Endothelial cell of umbilical vein (primary cell): ENCODE measurements around the gene ACOX1. TPM values are rescaled to one million over a fixed set of nuclear protein-coding genes. Genes with fewer than 3 reads are reported as not detected.

Experiments
- Bru-seq: library from RNA; stranded (reverse); fragments of 400-500 nt; gene quantifications from one replicate; lab custom pipeline; 2021; lab: Mats Ljungman, UMichigan
- BruChase-seq, 2 experiments: library from RNA; stranded (reverse); fragments of 400-500 nt; gene quantifications; one replicate each; lab custom pipeline; 2021; lab: Mats Ljungman, UMichigan
- BruUV-seq: library from RNA; stranded (reverse); fragments of 400-500 nt; replicated peaks from 2 replicates; lab custom pipeline; 2021; lab: Mats Ljungman, UMichigan
- CTCF ChIA-PET: fragments of 300-600, 350-600 bp; sonication (Branson Sonifier 250); formaldehyde crosslinking; loops from one replicate; lab custom pipeline; 2021; ENCODE audit warnings: antibody characterized with exemption, inconsistent platforms; lab: Charles Lee
- POLR2A ChIA-PET: fragments of 300-600, 350-600 bp; sonication (Branson Sonifier 250); formaldehyde crosslinking; loops from one replicate; lab custom pipeline; 2021; ENCODE audit warnings: antibody characterized with exemption, inconsistent platforms; lab: Charles Lee
- DNase-seq: peaks from one replicate; pipeline ENCODE4 v3.0.0-alpha.2; 2011; ENCODE audit warnings: low read depth, low spot score
- FAIRE-seq: peaks from 2 replicates; lab custom pipeline; 2011; peaks lifted over from hg19 to GRCh38; lab: Jason Lieb, UNC
- H2AFZ ChIP-seq: 2 replicates; pipeline ENCODE4 v1.6.0; 2012; ENCODE audit warnings: low read depth, low read length, control low read depth, inconsistent platforms
- H3K27ac ChIP-seq: 2 replicates; pipeline ENCODE4 v1.5.1; 2011; ENCODE audit warnings: low read depth, mild to moderate bottlenecking, control low read depth, low read length, moderate library complexity; ENCODE audit not compliant: insufficient read depth
- H3K27me3 ChIP-seq, 2 experiments: 2 replicates each; pipeline versions ENCODE4 v1.6.0 to v1.6.1; 2011; ENCODE audit warnings: low read length in 2 of 2, mixed read lengths in 1 of 2; ENCODE audit not compliant: control insufficient read depth in 2 of 2, insufficient read depth in 2 of 2
- H3K36me3 ChIP-seq, 2 experiments: 2 replicates in 1 of 2; 3 replicates in 1 of 2; pipeline ENCODE4 v1.5.1; 2011; ENCODE audit warnings: low read length in 2 of 2, mild to moderate bottlenecking in 1 of 2, moderate library complexity in 1 of 2; ENCODE audit not compliant: control insufficient read depth in 2 of 2, insufficient read depth in 2 of 2; ENCODE audit errors: extremely low read depth in 1 of 2
- H3K4me1 ChIP-seq: 3 replicates; pipeline ENCODE4 v1.5.1; 2011; ENCODE audit warnings: mild to moderate bottlenecking, low read length; ENCODE audit not compliant: control insufficient read depth, insufficient read depth; ENCODE audit errors: extremely low read depth
- H3K4me2 ChIP-seq: 2 replicates; pipeline ENCODE4 v1.6.1; 2011; ENCODE audit warnings: low read length, control low read depth, mixed read lengths; ENCODE audit not compliant: insufficient read depth
- H3K4me3 ChIP-seq, 3 experiments: fragments of 200-600 bp in 1 of 3; sonication (generic), shearing (Covaris generic) in 1 of 3; replicated peaks in 1 of 3; 2 replicates each; pipeline ENCODE4 v1.5.1; 2011 to 2016; ENCODE audit warnings: control low read depth in 3 of 3, low read length in 3 of 3, mild to moderate bottlenecking in 2 of 3, inconsistent platforms in 1 of 3, low read depth in 1 of 3, moderate library complexity in 1 of 3; ENCODE audit not compliant: insufficient read depth in 1 of 3
- H3K79me2 ChIP-seq: 2 replicates; pipeline ENCODE4 v1.6.0; 2012; ENCODE audit warnings: low read length, inconsistent platforms; ENCODE audit not compliant: control insufficient read depth, insufficient read depth
- H3K9ac ChIP-seq: replicated peaks from 2 replicates; pipeline ENCODE3; 2011; ENCODE audit warnings: low read length, control low read depth; ENCODE audit not compliant: insufficient read depth; ENCODE audit errors: extremely low read depth
- H3K9me1 ChIP-seq: replicated peaks from 3 replicates; pipeline ENCODE4 v1.6.0; 2011; ENCODE audit warnings: mild to moderate bottlenecking, low read length; ENCODE audit not compliant: control insufficient read depth, insufficient read depth; ENCODE audit errors: extremely low read depth
- H3K9me3 ChIP-seq: replicated peaks from 2 replicates; pipeline ENCODE4 v1.5.1; 2012; ENCODE audit warnings: low read length, inconsistent platforms; ENCODE audit not compliant: control insufficient read depth, insufficient read depth
- H4K20me1 ChIP-seq: replicated peaks from 2 replicates; pipeline ENCODE3; 2011; ENCODE audit warnings: mild to moderate bottlenecking, low read length; ENCODE audit not compliant: control insufficient read depth, insufficient read depth; ENCODE audit errors: extremely low read depth
- CTCF ChIP-seq, 2 donors: IDR thresholded peaks; 1 replicate in 1 of 2; 2 replicates in 1 of 2; pipeline ENCODE4 v1.5.1; 2011; ENCODE audit warnings: low read length in 2 of 2, mild to moderate bottlenecking in 2 of 2, moderate library complexity in 2 of 2, control low read depth in 1 of 2, inconsistent platforms in 1 of 2, low read depth in 1 of 2; ENCODE audit not compliant: insufficient read depth in 1 of 2; ENCODE audit errors: extremely low read depth in 1 of 2
- EZH2 ChIP-seq: IDR thresholded peaks from 2 replicates; pipeline ENCODE4 v1.6.1; 2012; ENCODE audit warnings: borderline replicate concordance, low read depth, mild to moderate bottlenecking, moderate library complexity, low read length, inconsistent platforms; ENCODE audit not compliant: severe bottlenecking
- FOS ChIP-seq: IDR thresholded peaks from 2 replicates; pipeline ENCODE4 v1.6.1; 2011; ENCODE audit warnings: mild to moderate bottlenecking, low read length, moderate library complexity, borderline replicate concordance; ENCODE audit not compliant: insufficient read depth
- GATA2 ChIP-seq: IDR thresholded peaks from 2 replicates; pipeline ENCODE4 v1.7.0; 2011; ENCODE audit warnings: low read depth, mild to moderate bottlenecking, moderate library complexity, mixed read lengths, low read length; ENCODE audit not compliant: insufficient read length, insufficient read depth
- JUN ChIP-seq: IDR thresholded peaks from 2 replicates; pipeline ENCODE4 v1.6.1; 2011; ENCODE audit warnings: borderline replicate concordance, low read depth; ENCODE audit not compliant: insufficient read length, insufficient read depth
- MAX ChIP-seq: IDR thresholded peaks from 2 replicates; pipeline ENCODE4 v1.6.1; 2011; ENCODE audit not compliant: insufficient read depth, insufficient read length
- MYC ChIP-seq: IDR thresholded peaks from one replicate; pipeline ENCODE4 v1.6.1; 2011; ENCODE audit warnings: mild to moderate bottlenecking, low read depth, low read length
- POLR2A ChIP-seq: IDR thresholded peaks from 2 replicates; pipeline ENCODE4 v1.6.1; 2012; ENCODE audit warnings: low read depth, mild to moderate bottlenecking, control low read depth, low read length
- POLR2AphosphoS5 ChIP-seq: IDR thresholded peaks from 2 replicates; pipeline ENCODE4 v1.6.1; 2012; ENCODE audit warnings: low read depth, mild to moderate bottlenecking, control low read depth, low read length, moderate library complexity; ENCODE audit not compliant: insufficient read depth
- dilution Hi-C: fragments of 300-500 bp; cut with MboI; formaldehyde crosslinking; loops from one replicate; pipeline ENCODE4 v1.15.0; 2019; ENCODE audit warnings: low sequenced_read_pairs; ENCODE audit not compliant: extremely low pct_ligation_motif_present
- intact Hi-C: fragments of 100-400 bp; cut with micrococcal nuclease; formaldehyde crosslinking; loops from one replicate; pipeline ENCODE4 v1.10.0; 2022
- long read RNA-seq: library from polyadenylated mRNA; stranded (forward); transcript quantifications from one replicate; pipeline ENCODE4 v2.0.0, GENCODE V29; 2021
- polyA minus RNA-seq, 3 experiments: library from RNA; depleted of rRNA, polyadenylated mRNA; stranded (reverse); fragments of >200 nt; gene quantifications; 1 replicate in 1 of 3; 2 replicates in 2 of 3; pipeline ENCODE4 v1.2.3, GENCODE V29; 2011
- polyA plus RNA-seq, 4 experiments: library from polyadenylated mRNA; depleted of rRNA in 3 of 4; stranded (reverse) in 3 of 4; unstranded in 1 of 4; fragments of >200 nt; gene quantifications; 2 replicates each; pipeline versions ENCODE4 v1.2.1 to v1.2.3, GENCODE V29; 2011 to 2012; ENCODE audit warnings: missing spikeins in 1 of 4
- total RNA-seq: library from RNA; stranded (reverse); gene quantifications from 2 replicates; pipeline ENCODE4 v1.2.3, GENCODE V29; 2021

Gene ACOX1
- 45.1 and 47.0 TPM in 2 replicates for total RNA-seq
- 17.9 and 18.6 TPM in 2 replicates for polyA plus RNA-seq
- 18.4 and 20.4 TPM in 2 replicates for polyA plus RNA-seq (2011; cell fraction: cytosol; rRNA removed)
- 32.6 and 35.5 TPM in 2 replicates for polyA plus RNA-seq (2011; cell fraction: nucleus; rRNA removed)
- 25.4 and 26.0 TPM in 2 replicates for polyA plus RNA-seq (2012)
- 121 and 140 TPM in 2 replicates for polyA minus RNA-seq
- polyA minus RNA-seq (2011; cell fraction: cytosol; rRNA and poly(A)+ RNA removed) = 34.8 TPM
- polyA minus RNA-seq (2011; cell fraction: nucleus; rRNA and poly(A)+ RNA removed) = 40.8 and 47.1 TPM in 2 replicates
- Bru-seq, nascent RNA = percentile 76 among the genes with signal in this experiment
- percentile 89 among the genes with signal in this experiment for BruChase-seq, experiment 1, labeled RNA remaining after a 6-hour chase
- percentile 84 among the genes with signal in this experiment for BruChase-seq, experiment 2, labeled RNA remaining after a 2-hour chase
- long read RNA-seq, full-length matches to known transcripts = 38 of 50 reads
- long read RNA-seq, partial matches to known transcripts = 3 of 50 reads
- long read RNA-seq, other reads (novel, unspliced or antisense) = 9 of 50 reads

- Histone ChIP-seq H3K9me3 (no peaks in the 10 kb centered on the region), H3K4me3 (peak within 1 kb of the TSS; percentile 65 to 77 (median 70)), H3K9me1 (no peaks in the 10 kb centered on the region), H3K4me2 (peak within 1 kb of the TSS; percentile 92), H3K79me2 (peaks cover 12% of the 10 kb centered on the region), H3K36me3 (no peaks in the 10 kb centered on the region), H3K27me3 (no peaks in the 10 kb centered on the region), H3K4me1 (peaks cover 19% of the 10 kb centered on the region), H4K20me1 (no peaks in the 10 kb centered on the region), H2AFZ (peak within 1 kb of the TSS; percentile 61), H3K27ac (peak within 1 kb of the TSS; percentile 94), H3K9ac (peak within 1 kb of the TSS; percentile 95)
- POLR2A ChIA-PET = interaction anchor here (0.9 to 1.2 kb wide), 2 partner anchors 38 to 199 kb away, joined by 4 read pairs; partner anchors contain the start of gene FBF1
- BruUV-seq = no TSS peak
- CTCF ChIA-PET = interaction anchor here (1.1 to 1.7 kb wide), 3 partner anchors 11 to 164 kb away, joined by 3 to 5 read pairs (median 5); partner anchors contain the start of gene FBF1
- dilution Hi-C loops = no loop called here
- FAIRE-seq = peak; percentile 96
- peak; percentile 95 for DNase-seq
- peak; percentile 61 for TF ChIP-seq POLR2A
- peak in 1 of 2 donors; percentile 38 for TF ChIP-seq CTCF (IDR thresholded peaks at IDR 0.05; ENCODE audit: extremely low read depth in 1 of 2, insufficient read depth in 1 of 2, low read depth in 1 of 2, low read length in 2 of 2)
- peak; percentile 94 for TF ChIP-seq MAX
- peak; percentile 73 for TF ChIP-seq POLR2AphosphoS5
- TF ChIP-seq GATA2 = no peak
- TF ChIP-seq EZH2 = no peak
- no peak for TF ChIP-seq JUN
- TF ChIP-seq MYC = no peak
- peak; percentile 16 for TF ChIP-seq FOS
- intact Hi-C loops = loop anchor here (1.0 to 2.0 kb wide), 4 partner anchors 9 to 194 kb away; partner anchors contain the start of genes FBF1 and UNK
Observed at GRCh38 chr17:75978938-75979704, at the start of gene ACOX1, which contains the start of gene TEN1. Gene ACOX1 (minus strand): TSS chr17:75979166. CDS start chr17:75979073, 93 bp downstream. Gene TEN1 (plus strand): TSS chr17:75979240. CDS start chr17:75986193, 6,953 bp downstream.
